Activated CD8-positive, alpha-beta T cell treated with anti-CD3 and anti-CD28 coated beads, Interleukin-2, amount 10 ng/mL, durations not matched to agents 7 days and 5 days (primary cell): ENCODE results near the gene SPECC1L. TPM values are rescaled to one million over a fixed set of nuclear protein-coding genes. Genes with fewer than 3 reads are reported as not detected.

Experiments
- ATAC-seq: fragments of 150-1000 bp; cut with Tn5 transposase; one replicate; pipeline ENCODE4 v1.10.0; 2021; ENCODE audit warnings: moderate library complexity
- CTCF ChIA-PET: fragments of 350-600 bp; sonication (Branson Sonifier 250); formaldehyde crosslinking; loops from one replicate; lab custom pipeline; 2021; ENCODE audit warnings: antibody characterized with exemption; lab: Charles Lee
- POLR2A ChIA-PET: fragments of 350-600 bp; sonication (Branson Sonifier 250); formaldehyde crosslinking; loops from one replicate; lab custom pipeline; 2021; ENCODE audit warnings: antibody characterized with exemption; lab: Charles Lee
- DNase-seq: peaks from one replicate; pipeline ENCODE4 v3.0.0-alpha.2; 2020
- H3K27ac Mint-ChIP-seq: one replicate; pipeline ENCODE4 v1.8.0; 2021; ENCODE audit warnings: mild to moderate bottlenecking, mixed read lengths
- H3K27me3 Mint-ChIP-seq: one replicate; pipeline ENCODE4 v1.8.0; 2021; ENCODE audit warnings: low read depth, mixed read lengths
- H3K36me3 Mint-ChIP-seq: one replicate; pipeline ENCODE4 v1.8.0; 2021; ENCODE audit warnings: low read depth, mixed read lengths
- H3K4me1 Mint-ChIP-seq: one replicate; pipeline ENCODE4 v1.8.0; 2021; ENCODE audit warnings: low read depth, mixed read lengths
- H3K4me3 Mint-ChIP-seq: one replicate; pipeline ENCODE4 v1.8.0; 2021; ENCODE audit warnings: mild to moderate bottlenecking, mixed read lengths
- H3K9me3 Mint-ChIP-seq: one replicate; pipeline ENCODE4 v1.8.0; 2022; ENCODE audit warnings: mixed read lengths; ENCODE audit not compliant: insufficient read depth
- total RNA-seq, 2 experiments: library from RNA; stranded (reverse); gene quantifications; one replicate each; pipeline ENCODE4 v1.2.3, GENCODE V29; 2021

The SPECC1L gene
- total RNA-seq, 2 experiments from 2014 or later: 57.6 to 59.7 TPM

- Mint-ChIP-seq H3K9me3 (peaks cover 4% of the 10 kb centered on the region), H3K27me3 (no peaks in the 10 kb centered on the region), H3K4me3 (peak overlapping the region; percentile 22), H3K4me1 (peaks cover 23% of the 10 kb centered on the region), H3K36me3 (peaks cover 47% of the 10 kb centered on the region), H3K27ac (peak overlapping the region; percentile 82)
- ChIA-PET CTCF (no interaction called here), POLR2A (interaction anchor here (1.1 kb wide), 1 partner anchor 12 kb away, joined by 3 read pairs; no protein-coding TSS in a partner anchor)
- ATAC-seq (peak; percentile 93), DNase-seq (peak; percentile 47)
These were observed 108.9 kb downstream of the SPECC1L start for GRCh38 chr22:24379536-24379935.

- peaks cover 23% of the 10 kb centered on the region for H3K4me1 Mint-ChIP-seq
These were observed 109.7 kb downstream of the SPECC1L start for GRCh38 chr22:24380220-24380904.

GRCh38 chr22:24380905-24381230, 110.2 kb downstream of the SPECC1L start:
- Mint-ChIP-seq H3K4me3 (no peak overlapping the region), H3K4me1 (peaks cover 23% of the 10 kb centered on the region), H3K27me3 (no peaks in the 10 kb centered on the region), H3K27ac (no peak overlapping the region), H3K9me3 (no peaks in the 10 kb centered on the region), H3K36me3 (peaks cover 37% of the 10 kb centered on the region)
- POLR2A ChIA-PET: no interaction called here
- no peak for DNase-seq
- CTCF ChIA-PET: interaction anchor here (0.7 to 1.4 kb wide), 2 partner anchors 10 to 78 kb away, joined by 3 to 5 read pairs; no protein-coding TSS in a partner anchor
- no peak for ATAC-seq

More at GRCh38 chr22:24380220-24380904, 109.7 kb downstream of the SPECC1L start:
- ChIA-PET CTCF (interaction anchor here (0.7 to 1.4 kb wide), 2 partner anchors 11 to 77 kb away, joined by 3 to 5 read pairs; no protein-coding TSS in a partner anchor), POLR2A (interaction anchor here (1.1 kb wide), 1 partner anchor 11 kb away, joined by 3 read pairs; no protein-coding TSS in a partner anchor)
- ATAC-seq: no peak
- H3K4me3 Mint-ChIP-seq: peak overlapping the region; percentile 22
- H3K27ac Mint-ChIP-seq: peak overlapping the region; percentile 82
- peaks cover 39% of the 10 kb centered on the region for H3K36me3 Mint-ChIP-seq
- no peak for DNase-seq
- H3K9me3 Mint-ChIP-seq: no peaks in the 10 kb centered on the region
- H3K27me3 Mint-ChIP-seq: no peaks in the 10 kb centered on the region

GRCh38 chr22:24383061-24383460, 112.4 kb downstream of the SPECC1L start:
- no peak overlapping the region for H3K4me3 Mint-ChIP-seq
- no peak for DNase-seq
- ATAC-seq: no peak
- no peak overlapping the region for H3K27ac Mint-ChIP-seq
- CTCF ChIA-PET: interaction anchor here (1.1 kb wide), 1 partner anchor 10 kb away, joined by 4 read pairs; no protein-coding TSS in a partner anchor
- H3K36me3 Mint-ChIP-seq: peaks cover 29% of the 10 kb centered on the region
- H3K27me3 Mint-ChIP-seq: no peaks in the 10 kb centered on the region
- POLR2A ChIA-PET: no interaction called here
- H3K9me3 Mint-ChIP-seq: no peaks in the 10 kb centered on the region
- H3K4me1 Mint-ChIP-seq: peaks cover 23% of the 10 kb centered on the region

DNA sequence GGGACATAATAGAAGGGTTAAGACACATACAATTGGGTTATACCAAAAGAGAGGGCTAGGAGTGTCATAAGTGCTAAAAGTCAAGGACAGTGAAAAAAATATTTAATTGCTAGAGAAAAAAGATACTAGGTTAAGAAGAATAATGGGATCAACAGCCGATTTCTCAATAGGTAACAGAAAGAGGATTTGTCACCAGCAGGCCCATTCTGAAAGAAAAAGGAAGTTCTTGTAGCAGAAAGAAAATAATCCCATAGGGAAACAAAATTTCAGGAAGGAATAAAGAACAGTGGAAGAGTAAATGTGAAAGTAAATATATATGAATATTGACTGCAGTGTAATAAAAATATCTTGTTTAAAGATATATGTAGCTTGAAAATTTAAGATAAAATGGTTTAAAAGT, 113.5 kb downstream of the SPECC1L start:
- no peaks in the 10 kb centered on the region for H3K9me3 Mint-ChIP-seq
- ChIA-PET POLR2A (no interaction called here), CTCF (no interaction called here)
- peaks cover 33% of the 10 kb centered on the region for H3K36me3 Mint-ChIP-seq
- no peak overlapping the region for H3K27ac Mint-ChIP-seq
- DNase-seq: no peak
- ATAC-seq: no peak
- H3K4me3 Mint-ChIP-seq: no peak overlapping the region
- H3K27me3 Mint-ChIP-seq: no peaks in the 10 kb centered on the region
- H3K4me1 Mint-ChIP-seq: peaks cover 15% of the 10 kb centered on the region

- H3K36me3 Mint-ChIP-seq: peaks cover 33% of the 10 kb centered on the region
- ChIA-PET CTCF (no interaction called here), POLR2A (no interaction called here)
- DNase-seq (no peak), ATAC-seq (no peak)
- H3K27me3 Mint-ChIP-seq: no peaks in the 10 kb centered on the region
- H3K4me1 Mint-ChIP-seq: peaks cover 16% of the 10 kb centered on the region
- no peak overlapping the region for H3K27ac Mint-ChIP-seq
- H3K4me3 Mint-ChIP-seq: no peak overlapping the region
- no peaks in the 10 kb centered on the region for H3K9me3 Mint-ChIP-seq
These were observed 116.4 kb downstream of the SPECC1L start for GRCh38 chr22:24386937-24387471.

- ChIA-PET CTCF (no interaction called here), POLR2A (no interaction called here)
- no peaks in the 10 kb centered on the region for H3K9me3 Mint-ChIP-seq
- no peak for DNase-seq
- H3K4me1 Mint-ChIP-seq: peaks cover 24% of the 10 kb centered on the region
- no peak for ATAC-seq
- H3K27ac Mint-ChIP-seq: no peak overlapping the region
- H3K36me3 Mint-ChIP-seq: peaks cover 26% of the 10 kb centered on the region
- H3K27me3 Mint-ChIP-seq: no peaks in the 10 kb centered on the region
- H3K4me3 Mint-ChIP-seq: no peak overlapping the region
These were observed 119.0 kb downstream of the SPECC1L start for GRCh38 chr22:24389680-24390079.

- ChIA-PET POLR2A (no interaction called here), CTCF (no interaction called here)
- no peak overlapping the region for H3K27ac Mint-ChIP-seq
- no peaks in the 10 kb centered on the region for H3K9me3 Mint-ChIP-seq
- no peak for ATAC-seq
- H3K36me3 Mint-ChIP-seq: peaks cover 28% of the 10 kb centered on the region
- no peak overlapping the region for H3K4me3 Mint-ChIP-seq
- peaks cover 24% of the 10 kb centered on the region for H3K4me1 Mint-ChIP-seq
- no peak for DNase-seq
- no peaks in the 10 kb centered on the region for H3K27me3 Mint-ChIP-seq
These were observed 119.5 kb downstream of the SPECC1L start for GRCh38 chr22:24390156-24390555.

- no peak for ATAC-seq
- POLR2A ChIA-PET: no interaction called here
These were observed 119.9 kb downstream of the SPECC1L start for GRCh38 chr22:24390576-24390975.

DNA sequence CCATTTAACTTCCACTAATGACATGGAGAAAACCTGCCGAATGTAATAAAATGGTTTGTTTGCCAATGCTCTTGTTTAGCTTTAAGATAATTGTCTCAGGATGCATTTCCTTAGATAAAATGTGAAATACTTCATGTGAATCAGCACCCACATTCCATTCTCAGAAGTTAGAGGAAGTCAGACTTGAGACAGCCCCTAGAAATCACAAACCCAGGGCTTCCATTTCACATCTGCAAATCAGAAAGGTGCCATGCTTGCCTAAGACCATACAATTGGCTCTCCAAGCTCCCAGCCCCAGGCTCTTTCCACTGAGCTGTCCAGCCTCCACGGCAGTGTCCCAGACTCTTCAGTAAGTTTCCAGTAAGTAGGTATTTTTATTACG, 121.2 kb downstream of the SPECC1L start:
- no peak for DNase-seq
- Mint-ChIP-seq H3K4me3 (no peak overlapping the region), H3K27me3 (no peaks in the 10 kb centered on the region), H3K36me3 (peaks cover 38% of the 10 kb centered on the region), H3K27ac (peak overlapping the region; percentile 53), H3K4me1 (peaks cover 27% of the 10 kb centered on the region), H3K9me3 (no peaks in the 10 kb centered on the region)
- POLR2A ChIA-PET: interaction anchor here (0.6 to 0.9 kb wide), 2 partner anchors 12 to 159 kb away, joined by 3 read pairs; no protein-coding TSS in a partner anchor
- CTCF ChIA-PET: interaction anchor here (0.8 to 1.7 kb wide), 6 partner anchors 9 to 65 kb away, joined by 3 to 4 read pairs (median 3); no protein-coding TSS in a partner anchor
- ATAC-seq: no peak

More at GRCh38 chr22:24390576-24390975, 119.9 kb downstream of the SPECC1L start:
- H3K4me1 Mint-ChIP-seq: peaks cover 24% of the 10 kb centered on the region
- H3K4me3 Mint-ChIP-seq: no peak overlapping the region
- no peak for DNase-seq
- H3K9me3 Mint-ChIP-seq: no peaks in the 10 kb centered on the region
- no peak overlapping the region for H3K27ac Mint-ChIP-seq
- H3K36me3 Mint-ChIP-seq: peaks cover 31% of the 10 kb centered on the region
- no peaks in the 10 kb centered on the region for H3K27me3 Mint-ChIP-seq
- CTCF ChIA-PET: interaction anchor here (0.8 to 1.7 kb wide), 2 partner anchors 10 to 11 kb away, joined by 4 to 5 read pairs; no protein-coding TSS in a partner anchor

DNA sequence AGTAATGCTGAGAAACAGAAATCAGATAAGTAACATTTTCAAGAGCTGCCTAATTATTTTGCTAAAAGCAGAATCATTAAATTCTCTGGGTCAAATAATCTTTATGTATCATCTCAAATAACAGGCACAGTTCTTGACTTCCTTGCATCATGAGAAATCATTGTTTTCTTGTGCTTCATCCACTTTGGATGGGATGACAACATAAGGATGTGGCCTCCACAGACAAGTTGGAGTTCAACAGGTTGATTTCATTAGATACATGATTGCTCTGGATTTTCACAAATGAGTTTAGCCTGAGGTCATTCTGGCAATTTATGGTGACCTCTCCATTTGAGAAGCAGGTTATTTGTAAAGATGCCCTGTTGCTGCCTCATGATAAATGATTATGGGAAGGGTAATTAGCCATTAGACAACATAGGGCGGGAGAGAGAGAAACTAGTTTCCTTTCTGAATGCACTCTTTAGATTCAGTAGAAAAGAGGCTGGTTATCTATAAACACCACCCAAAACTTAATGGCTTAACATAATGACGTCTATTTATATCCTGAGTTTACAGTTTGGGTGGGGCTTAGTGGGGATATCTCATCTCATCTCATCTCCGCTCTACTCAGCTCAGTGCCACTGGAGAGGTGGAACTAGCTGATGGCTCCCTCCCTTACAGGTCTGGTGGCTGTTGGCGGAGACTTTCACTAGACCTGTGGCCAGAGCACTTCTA, 121.7 kb downstream of the SPECC1L start:
- no peaks in the 10 kb centered on the region for H3K27me3 Mint-ChIP-seq
- H3K9me3 Mint-ChIP-seq: no peaks in the 10 kb centered on the region
- no peak for DNase-seq
- H3K27ac Mint-ChIP-seq: peak overlapping the region; percentile 53
- H3K4me3 Mint-ChIP-seq: no peak overlapping the region
- CTCF ChIA-PET: interaction anchor here (1.0 to 1.7 kb wide), 5 partner anchors 9 to 65 kb away, joined by 3 to 4 read pairs (median 4); no protein-coding TSS in a partner anchor
- POLR2A ChIA-PET: no interaction called here
- H3K4me1 Mint-ChIP-seq: peaks cover 27% of the 10 kb centered on the region
- no peak for ATAC-seq
- peaks cover 34% of the 10 kb centered on the region for H3K36me3 Mint-ChIP-seq
